Measurements from ENCODE around the gene OR52B6.

OR52B6 gene

GRCh38 chr11:5547982-5548381, 32.7 kb upstream of the OR52B6 start:
- TF ChIP-seq, protein P1, sequence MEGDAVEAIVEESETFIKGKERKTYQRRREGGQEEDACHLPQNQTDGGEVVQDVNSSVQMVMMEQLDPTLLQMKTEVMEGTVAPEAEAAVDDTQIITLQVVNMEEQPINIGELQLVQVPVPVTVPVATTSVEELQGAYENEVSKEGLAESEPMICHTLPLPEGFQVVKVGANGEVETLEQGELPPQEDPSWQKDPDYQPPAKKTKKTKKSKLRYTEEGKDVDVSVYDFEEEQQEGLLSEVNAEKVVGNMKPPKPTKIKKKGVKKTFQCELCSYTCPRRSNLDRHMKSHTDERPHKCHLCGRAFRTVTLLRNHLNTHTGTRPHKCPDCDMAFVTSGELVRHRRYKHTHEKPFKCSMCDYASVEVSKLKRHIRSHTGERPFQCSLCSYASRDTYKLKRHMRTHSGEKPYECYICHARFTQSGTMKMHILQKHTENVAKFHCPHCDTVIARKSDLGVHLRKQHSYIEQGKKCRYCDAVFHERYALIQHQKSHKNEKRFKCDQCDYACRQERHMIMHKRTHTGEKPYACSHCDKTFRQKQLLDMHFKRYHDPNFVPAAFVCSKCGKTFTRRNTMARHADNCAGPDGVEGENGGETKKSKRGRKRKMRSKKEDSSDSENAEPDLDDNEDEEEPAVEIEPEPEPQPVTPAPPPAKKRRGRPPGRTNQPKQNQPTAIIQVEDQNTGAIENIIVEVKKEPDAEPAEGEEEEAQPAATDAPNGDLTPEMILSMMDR (conservative IDR thresholded peaks at IDR 0.05; ENCODE audit: control insufficient read depth, insufficient read depth, low read depth, low read length): no peak
- H3K4me3 ChIP-seq (ENCODE audit: control insufficient read depth, low read depth, low read length): no peak overlapping the region
- DNase-seq (ENCODE audit: low read depth): no peak

- H3K4me3 ChIP-seq (ENCODE audit: control insufficient read depth, low read depth, low read length): no peak within 1 kb of the TSS
- no peak for DNase-seq (ENCODE audit: low read depth)
- TF ChIP-seq, protein P1 (conservative IDR thresholded peaks at IDR 0.05; ENCODE audit: control insufficient read depth, insufficient read depth, low read depth, low read length): no peak
Measured at GRCh38 chr11:5548440-5548839, 32.2 kb upstream of the OR52B6 start, which contains the start of gene OR52H1. Gene OR52H1 (minus strand): TSS chr11:5548540. CDS start chr11:5545505, 3,035 bp downstream.

DNA sequence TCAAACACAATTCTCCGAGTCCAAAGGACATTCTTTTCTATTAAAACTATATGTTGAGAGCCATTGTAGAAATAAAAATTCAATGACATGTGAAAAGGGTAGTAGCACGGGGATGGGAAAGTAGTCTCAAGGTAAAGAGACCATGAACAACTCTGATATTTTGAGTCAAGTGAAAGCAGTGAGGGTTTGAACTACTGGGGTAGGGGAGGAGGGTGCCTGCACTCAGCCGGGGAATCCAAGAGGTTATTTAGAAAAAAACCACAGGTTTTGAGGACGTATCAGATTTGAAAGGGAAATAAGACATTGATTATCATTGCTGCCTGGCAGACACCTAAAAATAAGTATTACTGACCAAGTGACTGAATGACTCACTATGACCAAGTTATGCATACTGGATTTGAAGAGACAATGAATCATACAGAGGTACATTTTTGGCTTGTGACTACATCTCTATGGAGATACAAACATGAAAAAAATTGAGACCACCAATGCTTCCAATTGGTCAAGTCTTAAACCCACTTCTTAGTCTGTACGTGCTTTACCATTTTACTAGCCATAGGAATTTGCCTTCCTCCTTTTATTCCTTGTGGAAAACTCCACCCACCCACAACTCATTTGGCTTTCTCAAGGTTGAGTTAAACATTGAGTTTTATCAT, 30.1 kb upstream of the OR52B6 start:
- TF ChIP-seq, protein P1 (conservative IDR thresholded peaks at IDR 0.05; ENCODE audit: control insufficient read depth, insufficient read depth, low read depth, low read length): no peak
- H3K4me3 ChIP-seq (ENCODE audit: control insufficient read depth, low read depth, low read length): no peak overlapping the region
- peak; percentile 83 for DNase-seq (ENCODE audit: low read depth)

- no peak overlapping the region for H3K4me3 ChIP-seq (ENCODE audit: control insufficient read depth, low read depth, low read length)
- TF ChIP-seq, protein P1 (conservative IDR thresholded peaks at IDR 0.05; ENCODE audit: control insufficient read depth, insufficient read depth, low read depth, low read length): no peak
- DNase-seq (ENCODE audit: low read depth): peak; percentile 8
Measured at GRCh38 chr11:5553343-5553742, 27.3 kb upstream of the OR52B6 start.

GRCh38 chr11:5556596-5557188, 24.0 kb upstream of the OR52B6 start:
- TF ChIP-seq, protein P1 (conservative IDR thresholded peaks at IDR 0.05; ENCODE audit: control insufficient read depth, insufficient read depth, low read depth, low read length): no peak
- no peak overlapping the region for H3K4me3 ChIP-seq (ENCODE audit: control insufficient read depth, low read depth, low read length)

DNA sequence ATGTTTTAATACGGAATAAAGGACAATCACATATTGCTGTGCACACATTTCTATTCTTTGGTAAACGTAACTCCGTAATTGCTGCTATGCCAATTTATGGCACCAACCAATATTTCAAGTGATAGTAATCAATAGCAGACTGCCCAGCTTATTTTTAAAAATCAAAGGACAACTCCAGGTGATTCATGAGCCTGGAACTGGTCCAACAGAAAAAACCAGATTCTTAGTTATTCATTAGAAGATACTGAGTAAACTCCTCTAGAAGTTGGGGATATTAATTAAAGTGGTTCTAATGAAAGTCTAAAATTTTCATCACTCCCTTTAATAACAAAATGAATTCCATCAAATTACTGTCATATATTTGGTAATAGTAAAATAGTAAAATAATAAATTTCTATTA, 22.9 kb upstream of the OR52B6 start:
- no peak overlapping the region for H3K4me3 ChIP-seq (ENCODE audit: control insufficient read depth, low read depth, low read length)
- DNase-seq (ENCODE audit: low read depth): no peak
- TF ChIP-seq, protein P1 (conservative IDR thresholded peaks at IDR 0.05; ENCODE audit: control insufficient read depth, insufficient read depth, low read depth, low read length): no peak

More at GRCh38 chr11:5556596-5557188, 24.0 kb upstream of the OR52B6 start:
- no peak for DNase-seq (ENCODE audit: low read depth)
